NT2/D1 (cell line): ENCODE measurements around the gene EPHA1.
A peak's percentile ranks its signal among the peaks of the same experiment; 100 is the strongest.
"Not testable (repeated sequence)": the region's sequence is repeated elsewhere in the genome, so short reads cannot be mapped to it uniquely, and the experiment has no call there.

Source experiments
- DNase-seq: peaks from one replicate; pipeline ENCODE4 v3.0.0-alpha.2; 2011; ENCODE audit warnings: low read depth, low spot score
- H3K27me3 ChIP-seq: 2 replicates; pipeline ENCODE4 v1.6.0; 2011; ENCODE audit warnings: mild to moderate bottlenecking; ENCODE audit not compliant: insufficient read length, insufficient read depth
- H3K36me3 ChIP-seq: 2 replicates; pipeline ENCODE4 v1.6.1; 2011; ENCODE audit warnings: mild to moderate bottlenecking, low read length, mixed read lengths; ENCODE audit not compliant: insufficient read depth, insufficient read length
- H3K4me1 ChIP-seq: 2 replicates; pipeline ENCODE4 v1.5.1; 2011; ENCODE audit not compliant: insufficient read depth, insufficient read length
- H3K4me3 ChIP-seq: 2 replicates; pipeline ENCODE4 v1.5.1; 2011; ENCODE audit warnings: low read depth; ENCODE audit not compliant: insufficient read length
- H3K9ac ChIP-seq: 2 replicates; pipeline ENCODE4 v1.6.0; 2011; ENCODE audit warnings: low read depth; ENCODE audit not compliant: insufficient read length
- H3K9me3 ChIP-seq: 2 replicates; pipeline ENCODE4 v1.5.1; 2011; ENCODE audit warnings: mild to moderate bottlenecking, low read length; ENCODE audit not compliant: insufficient read depth
- SUZ12 ChIP-seq: IDR thresholded peaks from 2 replicates; pipeline ENCODE4 v1.6.1; 2011; ENCODE audit not compliant: insufficient read length, insufficient read depth; ENCODE audit errors: extremely low read depth
- YY1 ChIP-seq: IDR thresholded peaks from 2 replicates; pipeline ENCODE4 v1.6.1; 2011; ENCODE audit not compliant: insufficient read length, insufficient read depth
- ZNF274 ChIP-seq: IDR thresholded peaks from 2 replicates; pipeline ENCODE4 v1.6.1; 2011; ENCODE audit warnings: mild to moderate bottlenecking, low read depth, low read length

The EPHA1 gene

DNA sequence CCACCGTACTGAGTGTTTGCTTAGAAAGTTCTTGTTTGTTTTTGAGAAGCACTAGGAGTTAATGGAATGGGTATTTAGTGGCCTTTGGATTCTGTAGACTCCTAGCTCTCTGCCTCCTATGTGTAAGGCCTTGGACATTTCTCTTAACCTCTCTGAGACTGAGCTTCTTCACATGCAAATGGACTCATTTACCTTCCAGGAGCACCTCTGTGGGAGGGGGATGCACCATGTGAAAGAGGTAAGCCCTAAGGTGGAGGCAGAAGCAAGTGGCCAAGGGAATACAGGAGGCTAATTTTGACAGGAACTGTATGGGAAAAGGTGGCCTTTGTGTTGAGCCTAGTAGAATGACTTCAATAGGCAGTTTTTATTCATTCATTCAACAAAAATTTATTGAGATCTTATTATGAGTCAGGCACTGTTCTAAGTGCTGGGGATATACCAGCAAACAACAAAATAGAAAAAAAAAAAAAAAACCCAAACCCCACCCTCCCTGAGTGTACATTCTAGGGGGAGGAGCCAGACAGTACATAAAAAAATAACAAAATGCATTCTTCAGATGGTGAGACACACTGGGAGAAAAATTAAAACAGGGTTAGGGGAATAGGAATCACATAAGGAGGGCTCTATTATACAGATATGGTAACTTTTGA, 9.2 kb upstream of the EPHA1 start:
- Histone ChIP-seq H3K4me3 (no peak overlapping the region), H3K9ac (no peak overlapping the region), H3K27me3 (no peaks in the 10 kb centered on the region), H3K9me3 (peaks cover 3% of the 10 kb centered on the region; the same call in 1 of the 2 replicates), H3K36me3 (no peaks in the 10 kb centered on the region), H3K4me1 (no peaks in the 10 kb centered on the region)
- TF ChIP-seq SUZ12 (no peak), YY1 (no peak), ZNF274 (no peak)
- no peak for DNase-seq

DNA sequence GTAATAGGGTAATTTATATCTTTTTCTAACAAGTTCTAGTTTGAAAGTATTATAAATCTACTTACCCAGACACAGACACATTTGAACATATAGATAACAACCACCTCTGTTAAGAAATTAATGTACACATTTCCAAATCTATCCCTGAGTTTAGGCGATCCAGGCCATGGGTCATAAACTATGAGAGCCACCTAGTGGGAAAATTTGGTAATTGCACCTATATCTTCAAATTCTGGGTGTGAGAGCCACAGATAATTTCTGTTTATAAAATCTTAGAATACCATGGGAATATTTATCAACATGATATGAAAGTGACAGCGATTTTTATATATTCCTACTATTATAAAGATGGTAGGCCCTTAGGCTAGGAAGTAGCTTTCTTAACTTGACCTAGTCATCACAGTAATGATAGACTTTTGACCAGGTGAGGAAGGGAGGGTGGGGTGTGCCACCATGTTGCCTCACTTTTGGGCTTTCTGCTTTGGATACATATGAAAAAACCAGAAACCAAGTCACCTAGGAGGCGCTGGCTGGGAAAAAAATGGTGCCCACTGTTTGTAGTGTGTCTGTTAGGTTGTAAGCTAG, 8.0 kb upstream of the EPHA1 start:
- DNase-seq = no peak

DNA sequence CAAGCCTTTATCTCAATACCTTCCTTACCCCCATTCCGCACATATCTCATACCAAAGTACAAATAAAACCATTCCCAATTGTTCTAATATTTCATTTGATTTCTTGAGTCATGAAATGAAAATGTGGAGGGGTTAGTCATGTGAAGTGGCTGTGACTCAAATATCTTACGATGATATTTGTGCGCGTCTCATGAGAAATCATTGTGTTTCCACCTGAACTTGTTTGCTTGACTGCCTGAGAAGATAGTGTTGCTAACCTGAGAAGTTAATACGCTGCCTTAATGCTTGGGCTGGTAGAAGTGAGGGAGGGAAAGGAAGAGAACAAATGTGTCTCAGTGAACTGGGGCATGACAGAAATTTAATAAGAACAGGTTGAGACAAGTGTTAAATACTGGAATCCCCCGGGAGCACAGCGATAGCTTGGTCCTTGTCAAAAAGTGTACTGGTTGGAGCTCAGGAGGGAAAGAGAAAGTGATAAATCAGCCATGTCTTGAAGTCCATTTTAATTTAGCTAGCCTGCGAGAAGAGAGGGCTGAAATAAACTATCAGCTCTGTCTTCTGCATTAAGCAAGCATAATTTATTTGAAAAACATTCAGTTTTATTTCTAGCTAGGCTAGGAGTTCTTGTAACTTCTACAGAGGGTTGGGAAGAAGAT, 7.2 kb upstream of the EPHA1 start:
- no peak overlapping the region for H3K9ac ChIP-seq
- H3K4me1 ChIP-seq = no peaks in the 10 kb centered on the region
- no peaks in the 10 kb centered on the region for H3K27me3 ChIP-seq
- H3K4me3 ChIP-seq = no peak overlapping the region
- TF ChIP-seq SUZ12 = no peak
- TF ChIP-seq ZNF274 = no peak
- no peak for TF ChIP-seq YY1
- no peaks in the 10 kb centered on the region; the same call in 1 of the 2 replicates for H3K9me3 ChIP-seq
- DNase-seq = no peak
- H3K36me3 ChIP-seq = no peaks in the 10 kb centered on the region

More for the DNA sequence above, 8.0 kb upstream of the EPHA1 start:
- H3K9me3 ChIP-seq = no peaks in the 10 kb centered on the region; the same call in 1 of the 2 replicates
- no peaks in the 10 kb centered on the region for H3K4me1 ChIP-seq
- H3K36me3 ChIP-seq = no peaks in the 10 kb centered on the region
- H3K27me3 ChIP-seq = no peaks in the 10 kb centered on the region
- H3K9ac ChIP-seq = no peak overlapping the region
- H3K4me3 ChIP-seq = no peak overlapping the region
- TF ChIP-seq SUZ12 = no peak
- no peak for TF ChIP-seq YY1
- TF ChIP-seq ZNF274 = no peak

DNA sequence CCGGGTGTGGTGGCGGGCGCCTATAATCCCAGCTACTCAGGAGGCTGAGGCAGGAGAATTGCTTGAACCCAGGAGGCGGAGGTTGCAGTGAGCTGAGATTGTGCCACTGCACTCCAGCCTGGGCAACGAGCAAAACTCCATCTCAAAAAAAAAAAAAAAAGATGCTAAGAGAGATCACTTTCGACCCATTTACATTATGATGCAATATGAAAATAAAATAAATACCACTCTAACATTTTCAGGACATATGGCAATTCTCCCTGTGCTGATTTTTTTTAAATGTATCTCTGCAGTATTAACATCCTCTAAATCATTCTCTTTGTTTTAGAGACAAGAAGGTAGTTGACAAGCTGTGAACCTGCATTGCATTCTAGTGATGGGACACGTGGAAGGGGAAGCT, 6.6 kb upstream of the EPHA1 start:
- H3K9me3 ChIP-seq, H3K27me3 ChIP-seq, H3K36me3 ChIP-seq, H3K9ac ChIP-seq, H3K4me1 ChIP-seq, DNase-seq, H3K4me3 ChIP-seq: not testable (repeated sequence)

DNA sequence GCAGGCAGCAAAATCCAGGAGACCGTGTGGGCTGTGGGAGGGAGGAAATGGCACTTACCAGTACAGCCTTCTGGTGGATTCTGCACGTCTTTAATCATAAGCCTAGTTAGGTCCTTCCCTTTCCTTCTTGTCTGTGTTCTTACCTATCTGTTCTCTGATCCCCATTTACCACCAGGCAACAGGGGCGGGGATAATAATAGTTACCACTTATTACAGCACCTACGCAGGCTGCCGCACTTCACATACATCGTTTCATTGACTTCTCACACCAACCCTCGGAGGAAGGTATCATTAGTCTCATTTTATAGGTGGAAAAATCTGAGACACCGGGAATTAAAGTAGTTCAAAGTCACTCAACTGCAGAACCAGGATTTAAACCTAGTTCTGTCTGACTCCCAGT, 4.5 kb upstream of the EPHA1 start:
- H3K4me3 ChIP-seq = no peak overlapping the region
- no peak for DNase-seq
- H3K9me3 ChIP-seq = no peaks in the 10 kb centered on the region
- no peaks in the 10 kb centered on the region for H3K36me3 ChIP-seq
- H3K4me1 ChIP-seq = no peaks in the 10 kb centered on the region
- TF ChIP-seq ZNF274 = no peak
- H3K9ac ChIP-seq = no peak overlapping the region
- no peaks in the 10 kb centered on the region for H3K27me3 ChIP-seq

DNA sequence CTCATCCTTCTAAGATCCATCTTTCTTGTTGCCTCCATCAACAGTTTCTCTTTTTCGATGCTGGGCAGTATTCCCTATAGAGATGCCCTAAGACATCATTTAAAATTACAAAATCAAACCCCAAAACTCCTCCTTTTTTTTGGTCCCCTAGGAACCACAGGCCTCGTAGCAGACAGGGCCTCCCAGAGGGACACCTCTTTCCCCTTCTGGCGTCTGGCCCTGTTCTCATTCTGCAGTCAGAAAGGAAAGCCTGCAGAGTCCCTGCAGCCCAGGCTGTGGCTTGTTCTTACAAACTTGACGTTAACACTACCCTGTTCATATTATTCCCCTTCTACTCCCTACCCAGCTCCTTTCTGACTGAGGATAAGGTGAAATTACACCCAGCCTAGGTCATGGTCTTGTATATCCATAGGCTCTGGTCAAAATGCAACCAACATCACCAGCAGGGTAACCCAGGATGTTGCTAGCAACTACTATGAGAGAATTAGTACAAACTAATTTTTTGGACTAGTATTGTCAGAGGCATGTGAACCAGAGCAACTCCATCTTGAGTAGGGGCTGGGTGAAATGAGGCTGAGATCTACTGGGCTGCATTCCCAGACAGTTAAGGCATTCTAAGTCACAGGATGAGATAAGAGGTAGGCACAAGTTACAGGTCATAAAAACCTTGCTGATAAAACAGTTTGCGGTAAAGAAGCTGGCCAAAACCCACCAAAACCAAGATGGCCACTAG, 3.5 kb upstream of the EPHA1 start:
- Histone ChIP-seq H3K4me3 (no peak overlapping the region), H3K36me3 (no peaks in the 10 kb centered on the region), H3K9me3 (no peaks in the 10 kb centered on the region), H3K4me1 (no peaks in the 10 kb centered on the region), H3K9ac (no peak overlapping the region), H3K27me3 (no peaks in the 10 kb centered on the region)
- no peak for DNase-seq
- TF ChIP-seq SUZ12 (no peak), YY1 (no peak), ZNF274 (no peak)

DNA sequence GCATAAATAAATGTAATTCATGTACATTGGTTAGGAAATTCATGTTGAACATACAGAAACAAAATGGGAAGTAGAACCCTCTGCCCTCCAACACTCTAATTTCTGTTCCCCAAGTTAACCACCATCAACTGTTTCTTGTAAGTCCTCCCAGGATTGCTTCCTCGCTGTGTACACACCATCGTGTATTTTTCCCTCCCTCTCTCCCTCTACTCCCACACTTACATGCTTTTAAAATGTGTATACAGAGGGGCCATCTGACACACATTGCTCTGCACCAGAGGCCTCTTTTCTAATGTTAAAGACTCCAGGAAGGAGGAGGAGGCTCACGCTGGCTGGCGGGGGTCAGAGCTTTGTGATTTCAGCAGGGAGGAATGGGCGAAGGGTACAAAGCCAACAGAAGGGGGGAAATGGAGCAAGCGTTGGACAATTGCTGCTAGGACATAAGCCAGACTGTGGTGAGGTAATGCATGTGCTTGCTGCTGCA, 1.9 kb upstream of the EPHA1 start:
- no peak overlapping the region for H3K4me3 ChIP-seq
- peak; percentile 89 for DNase-seq
- H3K9me3 ChIP-seq = no peaks in the 10 kb centered on the region
- H3K9ac ChIP-seq = no peak overlapping the region
- TF ChIP-seq SUZ12 (no peak), YY1 (no peak), ZNF274 (no peak)
- H3K4me1 ChIP-seq = peaks cover 4% of the 10 kb centered on the region
- H3K27me3 ChIP-seq = no peaks in the 10 kb centered on the region
- H3K36me3 ChIP-seq = no peaks in the 10 kb centered on the region
